ENCODE data around the gene CLCC1.
"Not testable (repeated sequence)": the region's sequence is repeated elsewhere in the genome, so short reads cannot be mapped to it uniquely, and the experiment has no call there.

CLCC1 gene

DNA sequence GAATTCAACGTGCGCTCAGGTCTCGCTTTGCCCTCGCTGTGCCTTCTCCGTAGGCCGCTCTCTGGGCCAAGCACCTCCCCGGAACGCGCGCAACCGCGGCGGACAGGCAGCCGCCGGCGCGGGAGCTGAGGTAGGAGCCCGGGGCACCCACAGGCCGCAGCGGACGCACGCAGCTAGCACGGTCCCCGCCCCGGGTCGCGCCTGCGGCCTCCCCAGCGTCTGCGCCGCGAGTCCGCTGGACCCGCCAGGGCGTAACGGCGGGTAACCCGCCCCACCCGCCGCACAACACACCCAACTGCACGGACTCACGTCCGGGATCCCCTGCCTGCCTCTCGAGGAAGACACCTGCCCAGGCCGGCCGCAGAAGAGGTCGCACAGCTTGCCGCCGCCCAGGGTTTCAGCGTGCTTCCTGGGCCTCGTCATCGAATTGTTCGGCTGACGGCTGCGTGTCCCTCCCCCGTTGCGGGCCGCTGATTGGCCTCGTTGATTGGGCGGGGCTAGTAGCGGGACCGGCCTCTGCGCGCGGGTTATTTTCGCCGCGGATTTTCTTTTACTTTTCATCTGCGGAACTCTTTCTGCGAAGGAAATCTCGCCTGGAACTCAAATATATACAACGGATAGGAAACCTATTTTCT is at the start of gene CLCC1 (continued):
- TF ChIP-seq ZNF701 (tag by site-specific recombination; IDR thresholded peaks at IDR 0.05) (no peak), OSR2 (tag by site-specific recombination; IDR thresholded peaks at IDR 0.05) (0 out of 2 replicates have a peak, but pooled peaks have one; percentile 22), ZNF561 (tag by site-specific recombination; IDR thresholded peaks at IDR 0.05; ENCODE audit: borderline replicate concordance) (peak; percentile 95), ZNF324 (tag by site-specific recombination; IDR thresholded peaks at IDR 0.05) (0 out of 2 replicates have a peak, but pooled peaks have one; percentile 36), SP3 (tag by site-specific recombination; IDR thresholded peaks at IDR 0.05) (peak; percentile 80), KLF1 (tag by site-specific recombination; IDR thresholded peaks at IDR 0.05) (peak; percentile 97), ZNF660 (tag by site-specific recombination; IDR thresholded peaks at IDR 0.05) (peak; percentile 74)
- TF ChIP-seq, protein P1, sequence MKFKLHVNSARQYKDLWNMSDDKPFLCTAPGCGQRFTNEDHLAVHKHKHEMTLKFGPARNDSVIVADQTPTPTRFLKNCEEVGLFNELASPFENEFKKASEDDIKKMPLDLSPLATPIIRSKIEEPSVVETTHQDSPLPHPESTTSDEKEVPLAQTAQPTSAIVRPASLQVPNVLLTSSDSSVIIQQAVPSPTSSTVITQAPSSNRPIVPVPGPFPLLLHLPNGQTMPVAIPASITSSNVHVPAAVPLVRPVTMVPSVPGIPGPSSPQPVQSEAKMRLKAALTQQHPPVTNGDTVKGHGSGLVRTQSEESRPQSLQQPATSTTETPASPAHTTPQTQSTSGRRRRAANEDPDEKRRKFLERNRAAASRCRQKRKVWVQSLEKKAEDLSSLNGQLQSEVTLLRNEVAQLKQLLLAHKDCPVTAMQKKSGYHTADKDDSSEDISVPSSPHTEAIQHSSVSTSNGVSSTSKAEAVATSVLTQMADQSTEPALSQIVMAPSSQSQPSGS (tag by site-specific recombination; IDR thresholded peaks at IDR 0.05; ENCODE audit: low read depth), result peak; percentile 51; the same call in 1 of the 2 replicates
- TF ChIP-seq, protein P2, sequence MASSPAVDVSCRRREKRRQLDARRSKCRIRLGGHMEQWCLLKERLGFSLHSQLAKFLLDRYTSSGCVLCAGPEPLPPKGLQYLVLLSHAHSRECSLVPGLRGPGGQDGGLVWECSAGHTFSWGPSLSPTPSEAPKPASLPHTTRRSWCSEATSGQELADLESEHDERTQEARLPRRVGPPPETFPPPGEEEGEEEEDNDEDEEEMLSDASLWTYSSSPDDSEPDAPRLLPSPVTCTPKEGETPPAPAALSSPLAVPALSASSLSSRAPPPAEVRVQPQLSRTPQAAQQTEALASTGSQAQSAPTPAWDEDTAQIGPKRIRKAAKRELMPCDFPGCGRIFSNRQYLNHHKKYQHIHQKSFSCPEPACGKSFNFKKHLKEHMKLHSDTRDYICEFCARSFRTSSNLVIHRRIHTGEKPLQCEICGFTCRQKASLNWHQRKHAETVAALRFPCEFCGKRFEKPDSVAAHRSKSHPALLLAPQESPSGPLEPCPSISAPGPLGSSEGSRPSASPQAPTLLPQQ (tag by site-specific recombination; IDR thresholded peaks at IDR 0.05), result peak; percentile 91

DNA sequence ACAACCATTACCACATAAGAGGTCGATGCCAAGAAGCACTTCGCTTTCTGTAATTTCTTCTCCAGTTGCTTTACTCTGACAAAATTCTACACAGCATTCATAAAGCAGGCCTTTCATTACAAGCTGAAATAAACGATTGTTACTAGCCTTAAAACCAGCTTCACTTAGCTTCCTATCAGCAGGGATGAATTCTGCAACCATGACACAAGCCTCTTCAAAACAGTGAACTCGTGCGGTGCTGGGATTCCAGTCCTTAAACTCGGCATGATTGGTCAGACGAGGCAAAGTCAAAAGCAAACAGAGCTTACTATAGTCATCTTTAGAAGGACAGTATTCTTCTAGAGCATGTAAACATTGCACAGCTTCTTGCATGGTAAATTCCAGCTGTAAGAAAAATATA is 48.1 kb upstream of the CLCC1 start:
- H3K4me1 ChIP-seq (ENCODE audit: control insufficient read depth, insufficient read depth, low read length), result no peaks in the 10 kb centered on the region
- TF ChIP-seq MYNN (tag by site-specific recombination; IDR thresholded peaks at IDR 0.05; ENCODE audit: borderline replicate concordance) (no peak), ZNF600 (tag by site-specific recombination; IDR thresholded peaks at IDR 0.05) (no peak)
- TF ChIP-seq, protein P3, sequence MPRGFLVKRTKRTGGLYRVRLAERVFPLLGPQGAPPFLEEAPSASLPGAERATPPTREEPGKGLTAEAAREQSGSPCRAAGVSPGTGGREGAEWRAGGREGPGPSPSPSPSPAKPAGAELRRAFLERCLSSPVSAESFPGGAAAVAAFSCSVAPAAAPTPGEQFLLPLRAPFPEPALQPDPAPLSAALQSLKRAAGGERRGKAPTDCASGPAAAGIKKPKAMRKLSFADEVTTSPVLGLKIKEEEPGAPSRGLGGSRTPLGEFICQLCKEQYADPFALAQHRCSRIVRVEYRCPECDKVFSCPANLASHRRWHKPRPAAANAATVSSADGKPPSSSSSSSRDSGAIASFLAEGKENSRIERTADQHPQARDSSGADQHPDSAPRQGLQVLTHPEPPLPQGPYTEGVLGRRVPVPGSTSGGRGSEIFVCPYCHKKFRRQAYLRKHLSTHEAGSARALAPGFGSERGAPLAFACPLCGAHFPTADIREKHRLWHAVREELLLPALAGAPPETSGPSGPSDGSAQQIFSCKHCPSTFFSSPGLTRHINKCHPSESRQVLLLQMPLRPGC (tag by site-specific recombination; IDR thresholded peaks at IDR 0.05), result no peak
- H3K4me3 ChIP-seq (ENCODE audit: low read depth, low read length), result no peak overlapping the region
- no peak overlapping the region for H3K27ac ChIP-seq (ENCODE audit: extremely low read depth, low read depth, low read length)
- ChIA-PET CTCF (interaction anchor here (1.0 kb wide), 1 partner anchor 101 kb away, joined by 4 read pairs; a partner anchor contains a TSS), POLR2A (no interaction called here)
- peaks cover 14 to 52% of the 10 kb centered on the region in 2 experiments for H3K36me3 ChIP-seq (ENCODE audit: control insufficient read depth in 2 of 2, insufficient read depth in 1 of 2, low read length in 2 of 2)
- no peaks in the 10 kb centered on the region for H3K9me3 ChIP-seq (ENCODE audit: control insufficient read depth, insufficient read depth, low read depth, low read length)

DNA sequence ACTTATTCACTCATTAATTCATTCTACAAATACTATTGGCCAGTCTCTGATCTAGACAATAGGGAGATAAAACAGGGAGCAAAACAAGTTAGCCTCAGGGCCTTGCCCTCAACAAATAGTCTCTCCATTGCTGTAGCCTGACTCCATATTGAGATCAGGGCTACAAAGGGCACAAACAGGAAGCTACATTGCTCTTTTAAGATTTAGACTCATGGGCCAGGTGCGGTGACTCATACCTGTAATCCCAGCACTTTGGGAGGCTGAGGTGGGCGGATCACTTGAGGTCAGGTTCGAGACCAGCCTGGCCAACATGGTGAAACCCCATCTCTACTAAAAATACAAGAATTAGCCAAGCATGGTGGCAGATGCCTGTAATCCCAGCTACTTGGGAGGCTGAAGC is 33.3 kb upstream of the CLCC1 start:
- peaks cover 33 to 64% of the 10 kb centered on the region in 2 experiments for H3K36me3 ChIP-seq (ENCODE audit: control insufficient read depth in 2 of 2, insufficient read depth in 1 of 2, low read length in 2 of 2)
- H3K4me1 ChIP-seq (ENCODE audit: control insufficient read depth, insufficient read depth, low read length); H3K27ac ChIP-seq (ENCODE audit: extremely low read depth, low read depth, low read length); H3K9me3 ChIP-seq (ENCODE audit: control insufficient read depth, insufficient read depth, low read depth, low read length); POLR2A ChIA-PET; H3K4me3 ChIP-seq (ENCODE audit: low read depth, low read length): not testable (repeated sequence)
- CTCF ChIA-PET, result interaction anchor here (0.6 kb wide), 1 partner anchor 382 kb away, joined by 3 read pairs; no protein-coding TSS in a partner anchor

DNA sequence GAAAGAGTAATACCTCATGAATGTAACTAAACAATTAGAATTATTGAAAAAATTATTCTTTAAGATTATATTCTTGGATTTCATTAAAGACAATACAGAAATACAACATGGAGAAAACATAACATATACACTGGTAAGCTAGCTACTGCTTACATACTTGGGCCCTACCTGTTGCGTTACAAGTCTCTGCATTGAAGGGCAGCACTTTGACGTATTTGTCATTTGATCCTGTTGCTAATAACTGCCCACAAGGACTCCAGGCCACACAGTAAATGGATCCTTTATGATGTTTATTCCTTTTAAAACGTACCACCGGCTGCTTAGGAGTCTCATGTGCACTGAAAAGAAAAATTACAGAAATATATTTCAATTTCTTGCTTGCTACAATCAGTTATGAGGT is 19.8 kb upstream of the CLCC1 start:
- Histone ChIP-seq H3K36me3 (ENCODE audit: control insufficient read depth in 2 of 2, insufficient read depth in 1 of 2, low read length in 2 of 2) (peaks cover 24 to 57% of the 10 kb centered on the region in 2 experiments), H3K9me3 (ENCODE audit: control insufficient read depth, insufficient read depth, low read depth, low read length) (no peaks in the 10 kb centered on the region), H3K4me1 (ENCODE audit: control insufficient read depth, insufficient read depth, low read length) (no peaks in the 10 kb centered on the region), H3K4me3 (ENCODE audit: low read depth, low read length) (no peak overlapping the region), H3K27ac (ENCODE audit: extremely low read depth, low read depth, low read length) (no peak overlapping the region)
- TF ChIP-seq, protein P4, sequence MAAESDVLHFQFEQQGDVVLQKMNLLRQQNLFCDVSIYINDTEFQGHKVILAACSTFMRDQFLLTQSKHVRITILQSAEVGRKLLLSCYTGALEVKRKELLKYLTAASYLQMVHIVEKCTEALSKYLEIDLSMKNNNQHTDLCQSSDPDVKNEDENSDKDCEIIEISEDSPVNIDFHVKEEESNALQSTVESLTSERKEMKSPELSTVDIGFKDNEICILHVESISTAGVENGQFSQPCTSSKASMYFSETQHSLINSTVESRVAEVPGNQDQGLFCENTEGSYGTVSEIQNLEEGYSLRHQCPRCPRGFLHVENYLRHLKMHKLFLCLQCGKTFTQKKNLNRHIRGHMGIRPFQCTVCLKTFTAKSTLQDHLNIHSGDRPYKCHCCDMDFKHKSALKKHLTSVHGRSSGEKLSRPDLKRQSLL (tag by site-specific recombination; IDR thresholded peaks at IDR 0.05), result no peak
- no peak for TF ChIP-seq ZXDB (tag by site-specific recombination; IDR thresholded peaks at IDR 0.05)
- TF ChIP-seq SCRT2 (tag by site-specific recombination; IDR thresholded peaks at IDR 0.05), result peak; percentile 93
- TF ChIP-seq SCRT1 (tag by site-specific recombination; IDR thresholded peaks at IDR 0.05; ENCODE audit: borderline replicate concordance), result peak; percentile 73
- CTCF ChIA-PET, result interaction anchor here (1.5 kb wide), 1 partner anchor 94 kb away, joined by 4 read pairs; no protein-coding TSS in a partner anchor
- POLR2A ChIA-PET, result no interaction called here

Measured in HEK293 (cell line).